K562 (cell line): ENCODE data around the gene SFMBT2. TPM values are rescaled to one million over a fixed set of nuclear protein-coding genes. Genes with fewer than 3 reads are reported as not detected.

ENCODE experiments used
- HNRNPLL ChIP-seq: fragments of 200-400 bp; formaldehyde crosslinking; IDR thresholded peaks from 2 replicates; pipeline ENCODE4 v1.6.1; 2017; ENCODE audit warnings: low read length, low read depth, mild to moderate bottlenecking; ENCODE audit not compliant: poor library complexity, severe bottlenecking
- JUNB ChIP-seq: fragments of 450-650 bp; formaldehyde crosslinking; conservative IDR thresholded peaks from 2 replicates; pipeline ENCODE4 v1.4.0; 2020; ENCODE audit warnings: mild to moderate bottlenecking
- NFIX ChIP-seq: fragments of 250-450 bp; sonication (Bioruptor Pico); IDR thresholded peaks from 2 replicates; pipeline ENCODE4 v1.4.0; 2020; ENCODE audit warnings: low read depth, mild to moderate bottlenecking, moderate library complexity
- PHF8 ChIP-seq: fragments of 200-600 bp; sonication (generic); IDR thresholded peaks from 2 replicates; pipeline ENCODE4 v1.6.1; 2012; ENCODE audit warnings: mixed run types, mild to moderate bottlenecking, inconsistent platforms, low read length, moderate library complexity, borderline replicate concordance
- POLR2AphosphoS5 ChIP-seq: IDR thresholded peaks from 2 replicates; pipeline ENCODE4 v1.6.1; 2011; ENCODE audit warnings: mild to moderate bottlenecking, low read depth, low read length, moderate library complexity; ENCODE audit not compliant: control insufficient read depth, insufficient read depth
- POLR2G ChIP-seq: fragments of 200-400 bp; formaldehyde crosslinking; IDR thresholded peaks from 2 replicates; pipeline ENCODE4 v1.6.1; 2017; ENCODE audit warnings: low read depth, mild to moderate bottlenecking, antibody characterized with exemption, low read length, moderate library complexity
- PRPF4 ChIP-seq: fragments of 200-400 bp; formaldehyde crosslinking; IDR thresholded peaks from one replicate; pipeline ENCODE4 v1.6.1; 2017; ENCODE audit warnings: low read length, low read depth, mild to moderate bottlenecking; ENCODE audit not compliant: insufficient read depth, poor library complexity, severe bottlenecking
- RB1 ChIP-seq: fragments of 450-650 bp; IDR thresholded peaks from 2 replicates; pipeline ENCODE4 v1.6.1; 2017; ENCODE audit warnings: low read depth, mild to moderate bottlenecking
- ZNF239 ChIP-seq: fragments of 250-450 bp; sonication (Bioruptor Pico); IDR thresholded peaks from 2 replicates; pipeline ENCODE4 v1.4.0; 2020; ENCODE audit warnings: mild to moderate bottlenecking
- polyA plus RNA-seq, 8 experiments: library from polyadenylated mRNA; depleted of rRNA in 4 of 8; stranded (reverse) in 5 of 8; unstranded in 3 of 8; fragments of >200 nt; fragmentation: Nextera tagmentation in 2 of 8; fragmentation: Illumina TruSeq in 1 of 8; extraction: Ambion mirVana in 2 of 8; extraction: Trizol in 1 of 8; gene quantifications; 2 replicates each; pipeline versions ENCODE4 v1.2.1 to v1.2.3, GENCODE V29; 2011 to 2014; ENCODE audit warnings: inconsistent platforms in 1 of 8, missing spikeins in 1 of 8
- total RNA-seq, 7 experiments: library from RNA; depleted of rRNA in 6 of 7; stranded (reverse); fragments of >200 nt in 6 of 7; fragmentation: Illumina TruSeq in 2 of 7; extraction: Trizol in 2 of 7; gene quantifications; 2 replicates each; pipeline versions ENCODE4 v1.2.1 to v1.2.3, GENCODE V29; 2011 to 2021; ENCODE audit warnings: low replicate concordance in 1 of 7
- TF ChIP-seq, protein P1 (sequence below): fragments of 450-650 bp; formaldehyde crosslinking; IDR thresholded peaks from 2 replicates; pipeline ENCODE4 v1.4.0; 2022; ENCODE audit warnings: missing genetic modification characterization
- TF ChIP-seq, protein P2 (sequence below): fragments of 250-450 bp; sonication (Bioruptor Pico); IDR thresholded peaks from 2 replicates; pipeline ENCODE4 v1.4.0; 2020; ENCODE audit warnings: borderline replicate concordance
- TF ChIP-seq, protein P3 (sequence below): fragments of 450-650 bp; conservative IDR thresholded peaks from 2 replicates; pipeline ENCODE4 v1.6.1; 2016; ENCODE audit warnings: missing genetic modification characterization, low read depth, mild to moderate bottlenecking, missing compliant biosample characterization, moderate library complexity
- TF ChIP-seq, protein P4 (sequence below), 2 experiments: fragments of 200-800 bp in 1 of 2; sonication (Bioruptor generic) in 1 of 2; sonication (generic) in 1 of 2; formaldehyde crosslinking in 1 of 2; IDR thresholded peaks in 1 of 2; conservative IDR thresholded peaks in 1 of 2; 2 replicates each; pipeline versions ENCODE4 v1.5.0 to v1.6.1; 2016 to 2020; ENCODE audit warnings: missing compliant biosample characterization in 1 of 2, missing genetic modification characterization in 1 of 2, missing genetic modification reagents in 1 of 2
- TF ChIP-seq, protein P5 (sequence below): fragments of 250-450 bp; sonication (Bioruptor Pico); IDR thresholded peaks from 2 replicates; pipeline ENCODE4 v1.8.0; 2021; ENCODE audit warnings: moderate library complexity, mild to moderate bottlenecking, inconsistent platforms
- TF ChIP-seq, protein P6 (sequence below): sonication (generic); formaldehyde crosslinking; IDR thresholded peaks from 2 replicates; pipeline ENCODE4 v1.8.1; 2023; ENCODE audit warnings: mild to moderate bottlenecking, missing genetic modification reagents

Gene SFMBT2
- total and polyA plus RNA-seq, 9 of the 15 experiments (the other 6 are each of a cell fraction or from before 2014, with no cell fraction given), result 1.2 to 13.6 (median 7.6) TPM

DNA sequence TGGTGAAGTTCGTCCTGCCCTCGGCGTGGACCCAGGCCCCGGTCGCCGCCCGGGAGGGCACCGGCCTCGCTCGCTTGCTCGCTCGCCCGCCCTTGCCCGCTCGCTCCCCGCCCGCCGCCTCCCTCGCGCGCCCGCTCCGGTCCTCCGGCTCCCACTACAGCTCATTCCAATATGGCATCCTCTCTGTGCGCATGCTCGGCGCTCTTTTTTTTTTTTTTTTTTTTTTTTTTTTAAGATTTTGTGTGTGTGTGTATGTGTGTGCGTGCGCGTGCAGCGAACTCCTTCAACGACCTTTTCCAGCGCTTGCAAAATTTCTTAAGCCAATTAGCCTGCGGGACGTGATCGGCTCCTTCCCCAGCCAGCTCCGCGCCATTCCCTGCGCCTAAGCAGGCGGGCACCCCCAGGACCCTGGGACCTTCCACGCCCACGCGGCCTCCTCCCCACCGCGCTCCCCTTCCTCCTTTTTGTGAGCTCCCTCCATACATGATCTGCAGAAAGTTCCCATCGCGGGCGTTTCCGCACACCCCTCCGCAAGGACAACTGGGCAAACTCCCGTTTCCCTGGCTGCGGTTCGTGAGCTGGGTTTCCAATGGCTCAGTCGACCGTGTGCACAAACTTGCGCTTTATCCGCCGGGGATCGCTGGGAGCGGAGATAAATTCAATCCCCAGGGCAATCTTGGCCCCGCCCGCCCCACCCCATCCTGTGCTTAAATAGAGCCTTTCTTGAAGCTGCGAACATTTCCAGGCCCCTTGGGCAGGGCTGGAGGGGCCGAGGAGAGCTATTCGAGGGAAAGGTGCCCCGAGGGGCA is at the start of gene SFMBT2 (continued):
- TF ChIP-seq PRPF4 (no peak), NFIX (CRISPR knock-in tag) (no peak), HNRNPLL (peak; percentile 32), PHF8 (peak; percentile 63; the same call in 1 of the 2 replicates), ZNF239 (CRISPR knock-in tag) (no peak), POLR2AphosphoS5 (0 out of 2 replicates have a peak, but pooled peaks have one; percentile 35), POLR2G (peak; percentile 60; the same call in 1 of the 2 replicates), JUNB (CRISPR knock-in tag) (no peak), RB1 (0 out of 2 replicates have a peak, but pooled peaks have one; percentile 21)
- TF ChIP-seq, protein P1, sequence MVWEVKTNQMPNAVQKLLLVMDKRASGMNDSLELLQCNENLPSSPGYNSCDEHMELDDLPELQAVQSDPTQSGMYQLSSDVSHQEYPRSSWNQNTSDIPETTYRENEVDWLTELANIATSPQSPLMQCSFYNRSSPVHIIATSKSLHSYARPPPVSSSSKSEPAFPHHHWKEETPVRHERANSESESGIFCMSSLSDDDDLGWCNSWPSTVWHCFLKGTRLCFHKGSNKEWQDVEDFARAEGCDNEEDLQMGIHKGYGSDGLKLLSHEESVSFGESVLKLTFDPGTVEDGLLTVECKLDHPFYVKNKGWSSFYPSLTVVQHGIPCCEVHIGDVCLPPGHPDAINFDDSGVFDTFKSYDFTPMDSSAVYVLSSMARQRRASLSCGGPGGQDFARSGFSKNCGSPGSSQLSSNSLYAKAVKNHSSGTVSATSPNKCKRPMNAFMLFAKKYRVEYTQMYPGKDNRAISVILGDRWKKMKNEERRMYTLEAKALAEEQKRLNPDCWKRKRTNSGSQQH (CRISPR knock-in tag), result no peak
- TF ChIP-seq, protein P2, sequence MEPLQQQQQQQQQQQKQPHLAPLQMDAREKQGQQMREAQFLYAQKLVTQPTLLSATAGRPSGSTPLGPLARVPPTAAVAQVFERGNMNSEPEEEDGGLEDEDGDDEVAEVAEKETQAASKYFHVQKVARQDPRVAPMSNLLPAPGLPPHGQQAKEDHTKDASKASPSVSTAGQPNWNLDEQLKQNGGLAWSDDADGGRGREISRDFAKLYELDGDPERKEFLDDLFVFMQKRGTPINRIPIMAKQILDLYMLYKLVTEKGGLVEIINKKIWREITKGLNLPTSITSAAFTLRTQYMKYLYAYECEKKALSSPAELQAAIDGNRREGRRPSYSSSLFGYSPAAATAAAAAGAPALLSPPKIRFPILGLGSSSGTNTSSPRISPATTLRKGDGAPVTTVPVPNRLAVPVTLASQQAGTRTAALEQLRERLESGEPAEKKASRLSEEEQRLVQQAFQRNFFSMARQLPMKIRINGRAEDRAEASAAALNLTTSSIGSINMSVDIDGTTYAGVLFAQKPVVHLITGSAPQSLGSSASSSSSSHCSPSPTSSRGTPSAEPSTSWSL (CRISPR knock-in tag), result no peak
- TF ChIP-seq, protein P3, sequence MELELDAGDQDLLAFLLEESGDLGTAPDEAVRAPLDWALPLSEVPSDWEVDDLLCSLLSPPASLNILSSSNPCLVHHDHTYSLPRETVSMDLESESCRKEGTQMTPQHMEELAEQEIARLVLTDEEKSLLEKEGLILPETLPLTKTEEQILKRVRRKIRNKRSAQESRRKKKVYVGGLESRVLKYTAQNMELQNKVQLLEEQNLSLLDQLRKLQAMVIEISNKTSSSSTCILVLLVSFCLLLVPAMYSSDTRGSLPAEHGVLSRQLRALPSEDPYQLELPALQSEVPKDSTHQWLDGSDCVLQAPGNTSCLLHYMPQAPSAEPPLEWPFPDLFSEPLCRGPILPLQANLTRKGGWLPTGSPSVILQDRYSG, result no peak
- TF ChIP-seq, protein P4, sequence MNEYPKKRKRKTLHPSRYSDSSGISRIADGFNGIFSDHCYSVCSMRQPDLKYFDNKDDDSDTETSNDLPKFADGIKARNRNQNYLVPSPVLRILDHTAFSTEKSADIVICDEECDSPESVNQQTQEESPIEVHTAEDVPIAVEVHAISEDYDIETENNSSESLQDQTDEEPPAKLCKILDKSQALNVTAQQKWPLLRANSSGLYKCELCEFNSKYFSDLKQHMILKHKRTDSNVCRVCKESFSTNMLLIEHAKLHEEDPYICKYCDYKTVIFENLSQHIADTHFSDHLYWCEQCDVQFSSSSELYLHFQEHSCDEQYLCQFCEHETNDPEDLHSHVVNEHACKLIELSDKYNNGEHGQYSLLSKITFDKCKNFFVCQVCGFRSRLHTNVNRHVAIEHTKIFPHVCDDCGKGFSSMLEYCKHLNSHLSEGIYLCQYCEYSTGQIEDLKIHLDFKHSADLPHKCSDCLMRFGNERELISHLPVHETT (CRISPR knock-in tag; conservative IDR thresholded peaks at IDR 0.05 in 1 of 2, IDR thresholded peaks at IDR 0.05 in 1 of 2), result 0 out of 4 replicates have a peak, but pooled peaks of 1 of the 2 experiments have one; percentile 49
- TF ChIP-seq, protein P5, sequence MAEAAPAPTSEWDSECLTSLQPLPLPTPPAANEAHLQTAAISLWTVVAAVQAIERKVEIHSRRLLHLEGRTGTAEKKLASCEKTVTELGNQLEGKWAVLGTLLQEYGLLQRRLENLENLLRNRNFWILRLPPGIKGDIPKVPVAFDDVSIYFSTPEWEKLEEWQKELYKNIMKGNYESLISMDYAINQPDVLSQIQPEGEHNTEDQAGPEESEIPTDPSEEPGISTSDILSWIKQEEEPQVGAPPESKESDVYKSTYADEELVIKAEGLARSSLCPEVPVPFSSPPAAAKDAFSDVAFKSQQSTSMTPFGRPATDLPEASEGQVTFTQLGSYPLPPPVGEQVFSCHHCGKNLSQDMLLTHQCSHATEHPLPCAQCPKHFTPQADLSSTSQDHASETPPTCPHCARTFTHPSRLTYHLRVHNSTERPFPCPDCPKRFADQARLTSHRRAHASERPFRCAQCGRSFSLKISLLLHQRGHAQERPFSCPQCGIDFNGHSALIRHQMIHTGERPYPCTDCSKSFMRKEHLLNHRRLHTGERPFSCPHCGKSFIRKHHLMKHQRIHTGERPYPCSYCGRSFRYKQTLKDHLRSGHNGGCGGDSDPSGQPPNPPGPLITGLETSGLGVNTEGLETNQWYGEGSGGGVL (CRISPR knock-in tag), result no peak
- TF ChIP-seq, protein P6, sequence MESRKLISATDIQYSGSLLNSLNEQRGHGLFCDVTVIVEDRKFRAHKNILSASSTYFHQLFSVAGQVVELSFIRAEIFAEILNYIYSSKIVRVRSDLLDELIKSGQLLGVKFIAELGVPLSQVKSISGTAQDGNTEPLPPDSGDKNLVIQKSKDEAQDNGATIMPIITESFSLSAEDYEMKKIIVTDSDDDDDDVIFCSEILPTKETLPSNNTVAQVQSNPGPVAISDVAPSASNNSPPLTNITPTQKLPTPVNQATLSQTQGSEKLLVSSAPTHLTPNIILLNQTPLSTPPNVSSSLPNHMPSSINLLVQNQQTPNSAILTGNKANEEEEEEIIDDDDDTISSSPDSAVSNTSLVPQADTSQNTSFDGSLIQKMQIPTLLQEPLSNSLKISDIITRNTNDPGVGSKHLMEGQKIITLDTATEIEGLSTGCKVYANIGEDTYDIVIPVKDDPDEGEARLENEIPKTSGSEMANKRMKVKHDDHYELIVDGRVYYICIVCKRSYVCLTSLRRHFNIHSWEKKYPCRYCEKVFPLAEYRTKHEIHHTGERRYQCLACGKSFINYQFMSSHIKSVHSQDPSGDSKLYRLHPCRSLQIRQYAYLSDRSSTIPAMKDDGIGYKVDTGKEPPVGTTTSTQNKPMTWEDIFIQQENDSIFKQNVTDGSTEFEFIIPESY (CRISPR knock-in tag), result peak; percentile 84
